NT2/D1 (cell line): ENCODE results near the gene FGF1.

ENCODE experiments used
- SUZ12 ChIP-seq: IDR thresholded peaks from 2 replicates; pipeline ENCODE4 v1.6.1; 2011; ENCODE audit not compliant: insufficient read length, insufficient read depth; ENCODE audit errors: extremely low read depth
- YY1 ChIP-seq: IDR thresholded peaks from 2 replicates; pipeline ENCODE4 v1.6.1; 2011; ENCODE audit not compliant: insufficient read length, insufficient read depth

DNA sequence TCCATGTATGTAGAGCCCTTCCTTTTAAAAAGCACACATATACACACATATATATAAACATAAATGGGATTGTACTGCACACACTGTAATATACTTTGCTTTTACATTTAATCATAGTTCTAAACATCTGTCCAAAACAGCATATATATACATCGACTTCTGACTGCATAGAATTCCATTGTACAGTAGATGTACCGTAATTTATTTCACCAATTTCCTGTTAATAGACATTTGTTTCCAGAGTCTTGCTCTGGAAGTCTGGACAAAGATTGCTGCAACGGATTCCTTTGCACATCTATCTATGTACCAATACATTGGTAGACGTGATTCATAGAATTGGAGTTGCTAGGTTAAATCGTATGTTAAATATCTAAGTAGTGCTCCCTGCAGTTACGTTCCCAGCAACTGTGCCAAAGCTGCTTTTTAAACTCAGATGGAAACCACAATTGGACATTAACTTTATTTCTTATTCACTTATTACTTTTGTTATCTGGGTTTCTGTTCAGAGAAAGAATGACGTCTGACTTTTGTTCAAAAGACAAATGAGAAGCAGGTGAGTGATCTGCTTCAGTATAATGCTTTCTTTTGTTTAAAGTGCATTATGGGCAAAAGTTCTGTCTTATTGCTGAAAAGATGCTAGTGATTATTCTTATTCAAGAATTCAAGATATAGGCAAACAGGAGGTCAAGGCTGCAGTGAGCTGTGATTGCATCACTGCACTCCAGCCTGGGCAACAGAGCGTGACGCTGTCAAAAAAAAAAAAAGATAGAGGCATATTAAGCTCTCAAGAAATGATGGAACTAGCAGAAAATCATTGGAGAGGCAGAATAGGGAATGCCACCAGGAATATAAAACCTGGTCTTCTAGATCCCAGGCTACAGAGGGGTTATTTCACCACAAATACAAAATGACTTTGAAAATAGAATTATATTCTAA, 138.2 kb downstream of the FGF1 start:
- TF ChIP-seq YY1 (no peak), SUZ12 (no peak)
